Measurements from ENCODE around the gene APOA1.
"Not testable (repeated sequence)": the region's sequence is repeated elsewhere in the genome, so short reads cannot be mapped to it uniquely, and the experiment has no call there.

The APOA1 gene

DNA sequence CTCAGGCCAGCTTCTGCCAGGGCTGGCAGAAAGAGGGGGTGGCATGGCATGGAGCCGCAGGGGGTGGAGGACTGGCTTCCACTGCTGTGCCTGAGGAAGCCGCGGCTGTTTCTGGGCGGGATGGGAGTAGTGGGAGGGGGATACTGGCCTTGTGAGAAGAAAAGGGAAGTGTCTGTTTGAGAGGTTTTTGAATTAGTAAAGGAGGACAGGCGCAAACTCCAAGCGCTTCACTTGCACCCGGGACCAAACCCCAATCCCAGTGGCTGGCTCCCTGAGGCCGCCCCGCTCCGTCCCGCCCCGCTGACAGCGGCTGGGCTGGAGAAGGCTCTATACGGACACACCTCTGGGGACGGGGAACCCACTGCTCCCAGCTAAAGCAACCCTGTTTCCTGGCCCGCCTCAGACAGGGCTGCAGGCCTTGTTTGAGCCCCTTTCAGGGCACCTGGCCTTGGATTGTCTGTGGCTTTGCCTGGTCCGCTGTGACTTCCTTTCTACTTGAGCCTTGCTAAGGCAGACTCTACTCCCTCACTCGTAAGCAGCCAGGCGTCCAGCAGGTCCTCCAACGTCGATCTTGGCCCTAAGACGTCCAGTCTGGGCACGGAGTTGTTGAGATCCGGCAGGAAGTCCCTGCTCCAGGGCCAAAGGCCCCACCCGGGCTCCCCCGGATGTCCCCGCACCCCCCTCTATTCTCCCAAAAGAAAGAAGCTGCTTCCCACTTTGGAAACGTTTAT lies 2.2 kb downstream of the APOA1 start:
- no peaks in the 10 kb centered on the region for H3K4me1 ChIP-seq (ENCODE audit: control insufficient read depth, insufficient read depth, low read length)
- no peaks in the 10 kb centered on the region for H3K9me3 ChIP-seq (ENCODE audit: control insufficient read depth, insufficient read depth, low read depth, low read length)
- no peak overlapping the region; the same call in 1 of the 2 replicates for H3K27ac ChIP-seq (ENCODE audit: extremely low read depth, low read depth, low read length)
- no peak overlapping the region for H3K4me3 ChIP-seq (ENCODE audit: low read depth, low read length)
- POLR2A ChIA-PET: interaction anchor here (1.0 to 2.3 kb wide), 6 partner anchors 14 to 309 kb away, joined by 3 to 13 read pairs (median 6); partner anchors contain the start of genes APOA5, PAFAH1B2 and ZPR1
- no peak for TF ChIP-seq ZNF354C (tag by site-specific recombination; IDR thresholded peaks at IDR 0.05; ENCODE audit: borderline replicate concordance, low read depth)
- no peak for TF ChIP-seq TRIM28 (IDR thresholded peaks at IDR 0.05; ENCODE audit: borderline replicate concordance, low read length)
- TF ChIP-seq ZNF114 (tag by site-specific recombination; IDR thresholded peaks at IDR 0.05): no peak
- TF ChIP-seq SP2 (tag by site-specific recombination; IDR thresholded peaks at IDR 0.05): no peak
- no peak for TF ChIP-seq ZFHX2 (tag by site-specific recombination; conservative IDR thresholded peaks at IDR 0.05)
- no peak for TF ChIP-seq ZNF175 (tag by site-specific recombination; IDR thresholded peaks at IDR 0.05)
- TF ChIP-seq BCL11B (tag by site-specific recombination; IDR thresholded peaks at IDR 0.05; ENCODE audit: low read depth): no peak
- TF ChIP-seq ZFP41 (tag by site-specific recombination; IDR thresholded peaks at IDR 0.05; ENCODE audit: borderline replicate concordance): no peak
- no peak for TF ChIP-seq HOXC10 (CRISPR knock-in tag; IDR thresholded peaks at IDR 0.05)
- peak; percentile 51 for TF ChIP-seq ZBTB8A (tag by site-specific recombination; IDR thresholded peaks at IDR 0.05)
- TF ChIP-seq, protein P1, sequence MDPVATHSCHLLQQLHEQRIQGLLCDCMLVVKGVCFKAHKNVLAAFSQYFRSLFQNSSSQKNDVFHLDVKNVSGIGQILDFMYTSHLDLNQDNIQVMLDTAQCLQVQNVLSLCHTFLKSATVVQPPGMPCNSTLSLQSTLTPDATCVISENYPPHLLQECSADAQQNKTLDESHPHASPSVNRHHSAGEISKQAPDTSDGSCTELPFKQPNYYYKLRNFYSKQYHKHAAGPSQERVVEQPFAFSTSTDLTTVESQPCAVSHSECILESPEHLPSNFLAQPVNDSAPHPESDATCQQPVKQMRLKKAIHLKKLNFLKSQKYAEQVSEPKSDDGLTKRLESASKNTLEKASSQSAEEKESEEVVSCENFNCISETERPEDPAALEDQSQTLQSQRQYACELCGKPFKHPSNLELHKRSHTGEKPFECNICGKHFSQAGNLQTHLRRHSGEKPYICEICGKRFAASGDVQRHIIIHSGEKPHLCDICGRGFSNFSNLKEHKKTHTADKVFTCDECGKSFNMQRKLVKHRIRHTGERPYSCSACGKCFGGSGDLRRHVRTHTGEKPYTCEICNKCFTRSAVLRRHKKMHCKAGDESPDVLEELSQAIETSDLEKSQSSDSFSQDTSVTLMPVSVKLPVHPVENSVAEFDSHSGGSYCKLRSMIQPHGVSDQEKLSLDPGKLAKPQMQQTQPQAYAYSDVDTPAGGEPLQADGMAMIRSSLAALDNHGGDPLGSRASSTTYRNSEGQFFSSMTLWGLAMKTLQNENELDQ (tag by site-specific recombination; IDR thresholded peaks at IDR 0.05; ENCODE audit: low read depth): no peak
- TF ChIP-seq ZNF335 (tag by site-specific recombination; conservative IDR thresholded peaks at IDR 0.05): peak; percentile 64
- TF ChIP-seq ZNF157 (tag by site-specific recombination; IDR thresholded peaks at IDR 0.05): no peak
- TF ChIP-seq MZF1 (tag by site-specific recombination; IDR thresholded peaks at IDR 0.05; ENCODE audit: borderline replicate concordance): no peak
- no peak for TF ChIP-seq ZNF48 (tag by site-specific recombination; IDR thresholded peaks at IDR 0.05)
- no peak for TF ChIP-seq ZSCAN5A (tag by site-specific recombination; IDR thresholded peaks at IDR 0.05)
- no peaks in the 10 kb centered on the region for H3K36me3 ChIP-seq (ENCODE audit: control insufficient read depth in 2 of 2, insufficient read depth in 1 of 2, low read length in 2 of 2)
- CTCF ChIA-PET: interaction anchor here (0.6 to 4.9 kb wide), 31 partner anchors 10 to 641 kb away, joined by 3 to 118 read pairs (median 4); partner anchors contain the start of genes APOA5, SIK3 and ZPR1

DNA sequence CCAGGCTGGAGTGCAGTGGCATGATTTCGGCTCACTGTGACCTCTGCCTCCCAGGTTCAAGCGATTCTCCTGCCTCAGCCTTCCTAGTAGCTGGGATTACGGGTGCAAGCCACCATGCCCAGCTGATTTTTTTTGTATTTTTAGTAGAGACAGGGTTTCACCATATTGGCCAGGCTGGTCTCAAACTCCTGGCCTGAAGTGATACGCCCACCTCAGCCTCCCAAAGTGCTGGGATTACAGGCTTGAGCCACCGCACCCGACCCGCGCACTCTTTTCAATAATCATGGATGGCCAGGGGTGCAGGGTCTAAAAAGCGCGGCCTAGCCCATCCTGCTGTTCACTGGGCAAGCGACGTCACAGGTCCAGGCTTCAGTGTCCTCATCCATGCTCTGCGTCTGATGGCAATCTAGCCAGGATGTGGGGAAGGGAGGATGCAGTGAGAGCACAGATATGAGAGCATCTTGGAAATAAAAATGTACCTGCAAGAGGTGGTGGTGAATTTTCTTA lies 2.8 kb downstream of the APOA1 start:
- H3K9me3 ChIP-seq (ENCODE audit: control insufficient read depth, insufficient read depth, low read depth, low read length); H3K4me1 ChIP-seq (ENCODE audit: control insufficient read depth, insufficient read depth, low read length); H3K36me3 ChIP-seq (ENCODE audit: control insufficient read depth in 2 of 2, insufficient read depth in 1 of 2, low read length in 2 of 2); POLR2A ChIA-PET; H3K27ac ChIP-seq (ENCODE audit: extremely low read depth, low read depth, low read length); H3K4me3 ChIP-seq (ENCODE audit: low read depth, low read length): not testable (repeated sequence)
- CTCF ChIA-PET: interaction anchor here (0.6 to 3.0 kb wide), 6 partner anchors 21 to 904 kb away, joined by 3 to 19 read pairs (median 10); partner anchors contain the start of gene APOA5

DNA sequence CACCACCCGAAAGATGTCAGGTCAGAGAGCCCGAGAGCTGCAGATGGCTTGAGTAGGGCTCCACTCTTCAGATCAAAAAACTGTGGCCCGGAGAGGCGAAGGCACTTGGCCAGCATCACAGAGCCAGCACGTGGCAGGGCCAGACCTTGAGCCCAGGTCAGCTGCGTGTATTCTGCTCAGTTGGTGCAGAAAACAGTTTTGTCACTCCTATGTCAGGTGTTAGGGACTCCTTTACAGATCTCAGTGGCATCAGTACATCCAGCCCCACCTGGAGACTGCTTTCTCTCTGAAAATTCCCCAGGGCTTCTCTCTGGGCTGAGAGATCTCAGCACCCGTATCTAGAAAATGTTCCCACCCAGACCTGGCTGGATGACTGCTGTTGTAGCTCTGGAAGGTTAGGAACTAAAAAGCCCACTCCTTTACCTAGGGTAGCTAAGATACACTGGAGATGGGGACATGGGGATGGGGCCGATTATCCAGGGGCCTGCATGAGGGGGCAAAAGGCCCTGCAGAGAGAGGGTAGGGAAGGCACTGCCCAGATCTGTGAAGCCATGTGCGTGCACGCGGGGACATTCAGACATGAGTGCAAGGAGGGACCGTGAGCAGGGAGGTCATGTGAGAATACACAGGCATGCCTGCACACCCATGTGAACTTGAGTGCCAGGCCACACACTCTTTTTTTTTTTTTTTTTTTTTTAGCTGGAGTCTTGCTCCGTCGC lies 3.4 kb downstream of the APOA1 start:
- CTCF ChIA-PET: interaction anchor here (0.6 to 3.0 kb wide), 5 partner anchors 43 to 904 kb away, joined by 3 to 15 read pairs (median 5); partner anchors contain the start of gene APOA5
- Histone ChIP-seq H3K4me1 (ENCODE audit: control insufficient read depth, insufficient read depth, low read length) (no peaks in the 10 kb centered on the region), H3K36me3 (ENCODE audit: control insufficient read depth in 2 of 2, insufficient read depth in 1 of 2, low read length in 2 of 2) (no peaks in the 10 kb centered on the region), H3K9me3 (ENCODE audit: control insufficient read depth, insufficient read depth, low read depth, low read length) (no peaks in the 10 kb centered on the region), H3K27ac (ENCODE audit: extremely low read depth, low read depth, low read length) (no peak overlapping the region), H3K4me3 (ENCODE audit: low read depth, low read length) (no peak overlapping the region)
- TF ChIP-seq TCF7L2 (IDR thresholded peaks at IDR 0.05; ENCODE audit: borderline replicate concordance, low read depth, low read length) (no peak), HOXC10 (CRISPR knock-in tag; IDR thresholded peaks at IDR 0.05) (no peak), ZNF23 (tag by site-specific recombination; IDR thresholded peaks at IDR 0.05; ENCODE audit: borderline replicate concordance) (no peak), ZFHX2 (tag by site-specific recombination; conservative IDR thresholded peaks at IDR 0.05) (no peak)
- POLR2A ChIA-PET: no interaction called here
